ENCODE measurements around the gene DNAJC12. TPM values are rescaled to one million over a fixed set of nuclear protein-coding genes. Genes with fewer than 3 reads are reported as not detected.

The DNAJC12 gene
- total RNA-seq, 1 experiment from 2014 or later = 4.3 TPM

DNA sequence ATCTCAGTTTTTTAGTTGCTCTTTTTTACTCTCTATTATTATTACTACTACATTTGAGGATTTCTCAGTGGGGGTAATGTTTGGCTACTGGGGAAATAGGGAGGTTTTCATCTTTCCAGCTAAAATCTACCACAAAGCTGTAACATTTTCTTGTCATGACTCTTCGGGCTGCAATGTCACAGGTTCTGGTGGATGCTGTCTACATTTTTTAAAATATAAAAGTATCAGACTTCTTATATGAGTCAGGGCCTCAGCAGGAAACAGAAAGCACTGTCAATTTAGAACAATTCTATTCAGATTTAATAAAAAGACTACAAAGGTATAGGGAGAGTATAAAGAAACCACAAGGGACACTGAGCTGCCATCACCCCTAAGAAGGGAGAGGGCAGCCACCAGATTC lies 61.6 kb downstream of the DNAJC12 start:
- TF ChIP-seq RAD21 (IDR thresholded peaks at IDR 0.05; ENCODE audit: low read depth) = no peak
- no peak for TF ChIP-seq ZNF274 (IDR thresholded peaks at IDR 0.05; ENCODE audit: low read depth, low read length)
- no peak for TF ChIP-seq FOSL1 (IDR thresholded peaks at IDR 0.05; ENCODE audit: low read depth)
- TF ChIP-seq CEBPB (IDR thresholded peaks at IDR 0.05; ENCODE audit: low read depth) = no peak
- no peak for TF ChIP-seq CBX3 (IDR thresholded peaks at IDR 0.05; ENCODE audit: low read depth)
- no peak for TF ChIP-seq JUND (IDR thresholded peaks at IDR 0.05)
- TF ChIP-seq EZH2 (IDR thresholded peaks at IDR 0.05) = no peak
- TF ChIP-seq, protein P1, sequence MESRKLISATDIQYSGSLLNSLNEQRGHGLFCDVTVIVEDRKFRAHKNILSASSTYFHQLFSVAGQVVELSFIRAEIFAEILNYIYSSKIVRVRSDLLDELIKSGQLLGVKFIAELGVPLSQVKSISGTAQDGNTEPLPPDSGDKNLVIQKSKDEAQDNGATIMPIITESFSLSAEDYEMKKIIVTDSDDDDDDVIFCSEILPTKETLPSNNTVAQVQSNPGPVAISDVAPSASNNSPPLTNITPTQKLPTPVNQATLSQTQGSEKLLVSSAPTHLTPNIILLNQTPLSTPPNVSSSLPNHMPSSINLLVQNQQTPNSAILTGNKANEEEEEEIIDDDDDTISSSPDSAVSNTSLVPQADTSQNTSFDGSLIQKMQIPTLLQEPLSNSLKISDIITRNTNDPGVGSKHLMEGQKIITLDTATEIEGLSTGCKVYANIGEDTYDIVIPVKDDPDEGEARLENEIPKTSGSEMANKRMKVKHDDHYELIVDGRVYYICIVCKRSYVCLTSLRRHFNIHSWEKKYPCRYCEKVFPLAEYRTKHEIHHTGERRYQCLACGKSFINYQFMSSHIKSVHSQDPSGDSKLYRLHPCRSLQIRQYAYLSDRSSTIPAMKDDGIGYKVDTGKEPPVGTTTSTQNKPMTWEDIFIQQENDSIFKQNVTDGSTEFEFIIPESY (IDR thresholded peaks at IDR 0.05; ENCODE audit: extremely low read depth, insufficient replicate concordance, low read length) = no peak
- TF ChIP-seq, protein P2, sequence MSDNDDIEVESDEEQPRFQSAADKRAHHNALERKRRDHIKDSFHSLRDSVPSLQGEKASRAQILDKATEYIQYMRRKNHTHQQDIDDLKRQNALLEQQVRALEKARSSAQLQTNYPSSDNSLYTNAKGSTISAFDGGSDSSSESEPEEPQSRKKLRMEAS (IDR thresholded peaks at IDR 0.05) = no peak
- TF ChIP-seq EZH2phosphoT487 (IDR thresholded peaks at IDR 0.05; ENCODE audit: borderline replicate concordance) = no peak
- TF ChIP-seq SP1 (IDR thresholded peaks at IDR 0.05; ENCODE audit: low read depth) = no peak
- TF ChIP-seq, protein P3, sequence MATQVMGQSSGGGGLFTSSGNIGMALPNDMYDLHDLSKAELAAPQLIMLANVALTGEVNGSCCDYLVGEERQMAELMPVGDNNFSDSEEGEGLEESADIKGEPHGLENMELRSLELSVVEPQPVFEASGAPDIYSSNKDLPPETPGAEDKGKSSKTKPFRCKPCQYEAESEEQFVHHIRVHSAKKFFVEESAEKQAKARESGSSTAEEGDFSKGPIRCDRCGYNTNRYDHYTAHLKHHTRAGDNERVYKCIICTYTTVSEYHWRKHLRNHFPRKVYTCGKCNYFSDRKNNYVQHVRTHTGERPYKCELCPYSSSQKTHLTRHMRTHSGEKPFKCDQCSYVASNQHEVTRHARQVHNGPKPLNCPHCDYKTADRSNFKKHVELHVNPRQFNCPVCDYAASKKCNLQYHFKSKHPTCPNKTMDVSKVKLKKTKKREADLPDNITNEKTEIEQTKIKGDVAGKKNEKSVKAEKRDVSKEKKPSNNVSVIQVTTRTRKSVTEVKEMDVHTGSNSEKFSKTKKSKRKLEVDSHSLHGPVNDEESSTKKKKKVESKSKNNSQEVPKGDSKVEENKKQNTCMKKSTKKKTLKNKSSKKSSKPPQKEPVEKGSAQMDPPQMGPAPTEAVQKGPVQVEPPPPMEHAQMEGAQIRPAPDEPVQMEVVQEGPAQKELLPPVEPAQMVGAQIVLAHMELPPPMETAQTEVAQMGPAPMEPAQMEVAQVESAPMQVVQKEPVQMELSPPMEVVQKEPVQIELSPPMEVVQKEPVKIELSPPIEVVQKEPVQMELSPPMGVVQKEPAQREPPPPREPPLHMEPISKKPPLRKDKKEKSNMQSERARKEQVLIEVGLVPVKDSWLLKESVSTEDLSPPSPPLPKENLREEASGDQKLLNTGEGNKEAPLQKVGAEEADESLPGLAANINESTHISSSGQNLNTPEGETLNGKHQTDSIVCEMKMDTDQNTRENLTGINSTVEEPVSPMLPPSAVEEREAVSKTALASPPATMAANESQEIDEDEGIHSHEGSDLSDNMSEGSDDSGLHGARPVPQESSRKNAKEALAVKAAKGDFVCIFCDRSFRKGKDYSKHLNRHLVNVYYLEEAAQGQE (IDR thresholded peaks at IDR 0.05; ENCODE audit: low read depth) = no peak
- TF ChIP-seq POLR2AphosphoS5 (IDR thresholded peaks at IDR 0.05; ENCODE audit: low read depth, low read length) = no peak
- no peak for TF ChIP-seq SRF (IDR thresholded peaks at IDR 0.05; ENCODE audit: low read depth)
- no peak for TF ChIP-seq SIN3A (IDR thresholded peaks at IDR 0.05; ENCODE audit: low read depth)
- TF ChIP-seq TCF7L2 (IDR thresholded peaks at IDR 0.05; ENCODE audit: borderline replicate concordance, extremely low read depth, insufficient read depth, insufficient read length) = no peak
- POLR2A ChIA-PET = no interaction called here
- no peak for ATAC-seq
- CTCF ChIA-PET = interaction anchor here (1.5 kb wide), 1 partner anchor 12 kb away, joined by 3 read pairs; no protein-coding TSS in a partner anchor
- Histone ChIP-seq H3K79me2 (ENCODE audit: insufficient read depth, low read length) (no peaks in the 10 kb centered on the region), H3K27ac (ENCODE audit: low read depth, low read length) (no peak overlapping the region), H2AFZ (ENCODE audit: low read depth, low read length, poor library complexity, severe bottlenecking) (no peak overlapping the region), H3K9ac (ENCODE audit: low read length) (no peak overlapping the region), H3K9me3 (ENCODE audit: control insufficient read depth in 1 of 2, insufficient read depth in 1 of 2, low read depth in 1 of 2, low read length in 2 of 2) (no peaks in the 10 kb centered on the region), H4K20me1 (ENCODE audit: insufficient read depth) (no peaks in the 10 kb centered on the region), H3K27me3 (ENCODE audit: insufficient read depth, low read length) (no peaks in the 10 kb centered on the region), H3K4me1 (ENCODE audit: control insufficient read depth in 1 of 2, insufficient read depth in 2 of 2, low read length in 2 of 2) (no peaks in the 10 kb centered on the region; a peak in 1 of 4 replicates), H3K36me3 (ENCODE audit: control insufficient read depth in 1 of 2, insufficient read depth in 2 of 2, low read length in 2 of 2) (no peaks in the 10 kb centered on the region), H3K4me2 (ENCODE audit: low read length) (no peak overlapping the region), H3K9me2 (ENCODE audit: insufficient read depth) (no peaks in the 10 kb centered on the region), H3K4me3 (replicated peaks in 1 of 2; ENCODE audit: low read depth in 1 of 2, low read length in 2 of 2) (no peak overlapping the region)
- no peak for DNase-seq (ENCODE audit: low read depth, low spot score)
- intact Hi-C loops (cut with micrococcal nuclease) = loop anchor here (5.0 to 10.0 kb wide), 2 partner anchors 469 to 822 kb away; no protein-coding TSS in a partner anchor
- RAD21 ChIA-PET (ENCODE audit: low non-redundant PET in 1 of 2, low total read pairs in 2 of 2, uncharacterized antibody in 2 of 2, unreplicated experiment in 2 of 2) = no interaction called here
- BruUV-seq (replicated peaks) = no TSS peak

Measured in HCT116 (cell line).